ENCODE measurements around the gene NPTX2.

NPTX2 gene

GRCh38 chr7:98621573-98622482, 4.7 kb downstream of the NPTX2 start:
- no peak for ATAC-seq
- no peak for TF ChIP-seq ZFP30 (CRISPR knock-in tag; IDR thresholded peaks at IDR 0.05)
- TF ChIP-seq OSR1 (CRISPR knock-in tag; IDR thresholded peaks at IDR 0.05): no peak
- TF ChIP-seq TCF4 (CRISPR knock-in tag; IDR thresholded peaks at IDR 0.05; ENCODE audit: borderline replicate concordance): no peak
- TF ChIP-seq POU6F1 (CRISPR knock-in tag; IDR thresholded peaks at IDR 0.05; ENCODE audit: borderline replicate concordance, low read depth): no peak
- TF ChIP-seq ISL1 (CRISPR knock-in tag; IDR thresholded peaks at IDR 0.05): no peak
- no peak for TF ChIP-seq ZNF8 (CRISPR knock-in tag; IDR thresholded peaks at IDR 0.05)
- no peak for TF ChIP-seq CSRNP3 (CRISPR knock-in tag; IDR thresholded peaks at IDR 0.05)
- no peak for TF ChIP-seq SNAI2 (CRISPR knock-in tag; IDR thresholded peaks at IDR 0.05)
- TF ChIP-seq ZNF565 (CRISPR knock-in tag; conservative IDR thresholded peaks at IDR 0.05; ENCODE audit: low read depth): no peak
- no peak for TF ChIP-seq GLIS3 (CRISPR knock-in tag; IDR thresholded peaks at IDR 0.05)
- no peak for TF ChIP-seq TOX (CRISPR knock-in tag; IDR thresholded peaks at IDR 0.05; ENCODE audit: borderline replicate concordance)
- TF ChIP-seq CREB5 (CRISPR knock-in tag; IDR thresholded peaks at IDR 0.05; ENCODE audit: low read depth): no peak

- TF ChIP-seq ZFP3 (CRISPR knock-in tag; IDR thresholded peaks at IDR 0.05) (no peak), CSDC2 (CRISPR knock-in tag; IDR thresholded peaks at IDR 0.05) (no peak), ZNF8 (CRISPR knock-in tag; IDR thresholded peaks at IDR 0.05) (no peak), CREB5 (CRISPR knock-in tag; IDR thresholded peaks at IDR 0.05; ENCODE audit: low read depth) (no peak), GLIS3 (CRISPR knock-in tag; IDR thresholded peaks at IDR 0.05) (no peak), TOX (CRISPR knock-in tag; IDR thresholded peaks at IDR 0.05; ENCODE audit: borderline replicate concordance) (no peak)
- no peak for ATAC-seq
Measured at GRCh38 chr7:98622926-98623325, 5.8 kb downstream of the NPTX2 start.

- TF ChIP-seq POU6F1 (CRISPR knock-in tag; IDR thresholded peaks at IDR 0.05; ENCODE audit: borderline replicate concordance, low read depth) (no peak), ZNF70 (CRISPR knock-in tag; IDR thresholded peaks at IDR 0.05) (no peak), OSR1 (CRISPR knock-in tag; IDR thresholded peaks at IDR 0.05) (no peak), TCF4 (CRISPR knock-in tag; IDR thresholded peaks at IDR 0.05; ENCODE audit: borderline replicate concordance) (no peak), ZFP3 (CRISPR knock-in tag; IDR thresholded peaks at IDR 0.05) (no peak), ZC3H10 (CRISPR knock-in tag; IDR thresholded peaks at IDR 0.05) (no peak), SNAI2 (CRISPR knock-in tag; IDR thresholded peaks at IDR 0.05) (no peak), RARB (CRISPR knock-in tag; IDR thresholded peaks at IDR 0.05) (no peak), GLIS3 (CRISPR knock-in tag; IDR thresholded peaks at IDR 0.05) (no peak), BACH2 (CRISPR knock-in tag; IDR thresholded peaks at IDR 0.05; ENCODE audit: borderline replicate concordance) (no peak), ZNF565 (CRISPR knock-in tag; conservative IDR thresholded peaks at IDR 0.05; ENCODE audit: low read depth) (no peak), TOX (CRISPR knock-in tag; IDR thresholded peaks at IDR 0.05; ENCODE audit: borderline replicate concordance) (no peak), TSHZ2 (CRISPR knock-in tag; IDR thresholded peaks at IDR 0.05) (no peak), ARNTL (CRISPR knock-in tag; IDR thresholded peaks at IDR 0.05; ENCODE audit: borderline replicate concordance, low read depth) (no peak), PATZ1 (CRISPR knock-in tag; IDR thresholded peaks at IDR 0.05; ENCODE audit: borderline replicate concordance) (no peak)
Measured at GRCh38 chr7:98624846-98625420, 7.8 kb downstream of the NPTX2 start.

More at GRCh38 chr7:98624846-98625420, 7.8 kb downstream of the NPTX2 start:
- ATAC-seq: no peak

Data from SK-N-SH treated with all-trans-retinoic acid at 6 μM for 48 hours (cell line).